B cell (primary cell): Measurements from ENCODE around the gene ANKRD29.

Experiments used
- EZH2 ChIP-seq: IDR thresholded peaks from 2 replicates; pipeline ENCODE4 v1.6.1; 2012; ENCODE audit warnings: borderline replicate concordance, low read depth, mild to moderate bottlenecking, moderate library complexity, low read length; ENCODE audit not compliant: insufficient read depth, poor library complexity, severe bottlenecking
- TF ChIP-seq, protein P1 (sequence below): fragments of 200-600 bp; IDR thresholded peaks from one replicate; pipeline ENCODE4 v1.8.0; 2022; ENCODE audit warnings: antibody characterized with exemption, mild to moderate bottlenecking

DNA sequence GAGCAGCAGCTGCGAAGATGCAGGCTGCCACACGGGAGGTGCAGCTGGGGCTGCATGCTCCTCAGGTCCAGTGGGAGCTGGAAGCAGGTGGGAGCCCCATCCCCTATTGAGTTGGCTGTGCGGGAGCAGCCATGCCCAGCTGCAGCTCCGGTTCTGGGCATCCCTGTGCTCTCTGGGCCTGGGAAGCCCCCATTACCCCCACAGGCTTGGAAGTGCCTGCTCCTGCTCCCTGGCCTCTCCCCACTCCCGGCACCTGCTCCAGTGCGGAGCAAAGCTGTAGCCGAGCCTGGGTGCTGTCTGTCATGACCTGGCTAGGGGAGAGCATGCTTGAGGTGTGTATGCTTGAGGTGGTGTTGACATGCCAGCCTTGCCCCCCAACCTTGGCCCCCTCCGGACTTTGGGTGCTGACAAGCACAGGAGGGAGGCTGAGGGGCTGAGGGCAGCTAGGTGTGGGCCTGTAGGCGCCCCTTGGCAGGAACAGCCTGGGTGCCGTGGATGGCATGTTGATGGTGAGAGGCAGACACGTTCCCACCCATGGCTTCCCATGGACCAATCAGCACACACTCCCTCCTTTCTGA is 21.5 kb downstream of the ANKRD29 start:
- no peak for TF ChIP-seq EZH2
- TF ChIP-seq, protein P1, sequence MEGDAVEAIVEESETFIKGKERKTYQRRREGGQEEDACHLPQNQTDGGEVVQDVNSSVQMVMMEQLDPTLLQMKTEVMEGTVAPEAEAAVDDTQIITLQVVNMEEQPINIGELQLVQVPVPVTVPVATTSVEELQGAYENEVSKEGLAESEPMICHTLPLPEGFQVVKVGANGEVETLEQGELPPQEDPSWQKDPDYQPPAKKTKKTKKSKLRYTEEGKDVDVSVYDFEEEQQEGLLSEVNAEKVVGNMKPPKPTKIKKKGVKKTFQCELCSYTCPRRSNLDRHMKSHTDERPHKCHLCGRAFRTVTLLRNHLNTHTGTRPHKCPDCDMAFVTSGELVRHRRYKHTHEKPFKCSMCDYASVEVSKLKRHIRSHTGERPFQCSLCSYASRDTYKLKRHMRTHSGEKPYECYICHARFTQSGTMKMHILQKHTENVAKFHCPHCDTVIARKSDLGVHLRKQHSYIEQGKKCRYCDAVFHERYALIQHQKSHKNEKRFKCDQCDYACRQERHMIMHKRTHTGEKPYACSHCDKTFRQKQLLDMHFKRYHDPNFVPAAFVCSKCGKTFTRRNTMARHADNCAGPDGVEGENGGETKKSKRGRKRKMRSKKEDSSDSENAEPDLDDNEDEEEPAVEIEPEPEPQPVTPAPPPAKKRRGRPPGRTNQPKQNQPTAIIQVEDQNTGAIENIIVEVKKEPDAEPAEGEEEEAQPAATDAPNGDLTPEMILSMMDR = no peak
